Measurements from ENCODE around the gene STXBP5.

The STXBP5 gene

GRCh38 chr6:147384029-147384428 lies 179.8 kb downstream of the STXBP5 start:
- H3K36me3 ChIP-seq (ENCODE audit: control insufficient read depth in 1 of 2, insufficient read depth in 2 of 2, low read length in 2 of 2), result peaks cover 16 to 20% of the 10 kb centered on the region in 2 donors
- no peaks in the 10 kb centered on the region for H3K9me3 ChIP-seq (ENCODE audit: control insufficient read depth in 1 of 2, low read length in 2 of 2)
- H3K27me3 ChIP-seq (ENCODE audit: control insufficient read depth in 1 of 2, insufficient read depth in 2 of 2, low read length in 2 of 2), result no peaks in the 10 kb centered on the region
- no peaks in the 10 kb centered on the region for H3K4me1 ChIP-seq (ENCODE audit: control insufficient read depth in 1 of 2, insufficient read depth in 2 of 2, low read length in 2 of 2)
- no peak overlapping the region for H3K27ac ChIP-seq (ENCODE audit: low read depth, low read length)
- H3K4me3 ChIP-seq (ENCODE audit: low read depth in 1 of 2, low read length in 2 of 2), result no peak overlapping the region
- H3K9ac ChIP-seq (ENCODE audit: low read depth in 1 of 2, low read length in 2 of 2), result no peak overlapping the region

- Histone ChIP-seq H3K9me3 (ENCODE audit: control insufficient read depth in 1 of 2, low read length in 2 of 2) (no peaks in the 10 kb centered on the region), H3K27ac (ENCODE audit: low read depth, low read length) (no peak overlapping the region), H3K27me3 (ENCODE audit: control insufficient read depth in 1 of 2, insufficient read depth in 2 of 2, low read length in 2 of 2) (no peaks in the 10 kb centered on the region), H3K9ac (ENCODE audit: low read depth in 1 of 2, low read length in 2 of 2) (no peak overlapping the region), H3K4me1 (ENCODE audit: control insufficient read depth in 1 of 2, insufficient read depth in 2 of 2, low read length in 2 of 2) (no peaks in the 10 kb centered on the region), H3K4me3 (ENCODE audit: low read depth in 1 of 2, low read length in 2 of 2) (no peak overlapping the region), H3K36me3 (ENCODE audit: control insufficient read depth in 1 of 2, insufficient read depth in 2 of 2, low read length in 2 of 2) (peaks cover 16 to 20% of the 10 kb centered on the region in 2 donors)
Measured at GRCh38 chr6:147384737-147385710, 180.8 kb downstream of the STXBP5 start.

- Histone ChIP-seq H3K4me1 (ENCODE audit: control insufficient read depth in 1 of 2, insufficient read depth in 2 of 2, low read length in 2 of 2) (no peaks in the 10 kb centered on the region), H3K4me3 (ENCODE audit: low read depth in 1 of 2, low read length in 2 of 2) (no peak overlapping the region), H3K27me3 (ENCODE audit: control insufficient read depth in 1 of 2, insufficient read depth in 2 of 2, low read length in 2 of 2) (no peaks in the 10 kb centered on the region), H3K36me3 (ENCODE audit: control insufficient read depth in 1 of 2, insufficient read depth in 2 of 2, low read length in 2 of 2) (peaks cover 4 to 8% of the 10 kb centered on the region in 2 donors), H3K9ac (ENCODE audit: low read depth in 1 of 2, low read length in 2 of 2) (no peak overlapping the region), H3K27ac (ENCODE audit: low read depth, low read length) (no peak overlapping the region), H3K9me3 (ENCODE audit: control insufficient read depth in 1 of 2, low read length in 2 of 2) (no peaks in the 10 kb centered on the region)
Measured at GRCh38 chr6:147389463-147389862, 185.2 kb downstream of the STXBP5 start.

DNA sequence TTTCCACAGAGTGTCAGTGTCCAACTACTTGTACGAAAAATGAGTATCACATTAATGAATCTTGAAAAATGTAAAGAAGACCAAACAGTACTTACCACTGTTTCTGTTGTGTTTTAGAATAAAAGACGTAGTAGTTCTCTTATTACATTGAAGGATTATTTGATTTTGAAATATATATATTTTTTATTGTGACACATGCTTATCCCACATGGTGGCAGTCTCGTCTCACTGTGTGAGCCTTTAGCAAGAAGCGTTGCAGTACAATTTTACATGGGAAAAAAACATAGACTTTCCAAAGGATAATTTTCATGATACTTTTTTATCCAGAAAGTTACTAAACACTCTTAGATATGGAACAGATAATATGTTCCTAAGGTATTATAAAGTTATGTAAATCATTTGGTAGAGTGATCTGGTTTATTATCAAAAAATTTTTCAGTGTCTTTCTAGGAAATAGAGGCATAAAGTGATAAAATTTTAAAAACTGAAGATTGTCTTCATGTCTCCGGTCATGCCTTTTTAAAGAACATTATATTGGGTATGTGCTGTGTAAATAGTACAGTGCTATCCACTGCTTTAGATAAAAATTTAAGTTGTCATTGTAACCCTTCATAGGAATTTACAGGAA lies 186.8 kb downstream of the STXBP5 start:
- Histone ChIP-seq H3K4me3 (ENCODE audit: low read depth in 1 of 2, low read length in 2 of 2) (no peak overlapping the region), H3K9ac (ENCODE audit: low read depth in 1 of 2, low read length in 2 of 2) (no peak overlapping the region)

GRCh38 chr6:147392917-147393625 lies 188.9 kb downstream of the STXBP5 start:
- Histone ChIP-seq H3K9ac (ENCODE audit: low read depth in 1 of 2, low read length in 2 of 2) (no peak overlapping the region), H3K4me3 (ENCODE audit: low read depth in 1 of 2, low read length in 2 of 2) (no peak overlapping the region), H3K27ac (ENCODE audit: low read depth, low read length) (no peak overlapping the region), H3K4me1 (ENCODE audit: control insufficient read depth in 1 of 2, insufficient read depth in 2 of 2, low read length in 2 of 2) (no peaks in the 10 kb centered on the region), H3K9me3 (ENCODE audit: control insufficient read depth in 1 of 2, low read length in 2 of 2) (no peaks in the 10 kb centered on the region), H3K27me3 (ENCODE audit: control insufficient read depth in 1 of 2, insufficient read depth in 2 of 2, low read length in 2 of 2) (no peaks in the 10 kb centered on the region), H3K36me3 (ENCODE audit: control insufficient read depth in 1 of 2, insufficient read depth in 2 of 2, low read length in 2 of 2) (no peaks in the 10 kb centered on the region)

More for the DNA sequence above, 186.8 kb downstream of the STXBP5 start:
- Histone ChIP-seq H3K4me1 (ENCODE audit: control insufficient read depth in 1 of 2, insufficient read depth in 2 of 2, low read length in 2 of 2) (no peaks in the 10 kb centered on the region), H3K27me3 (ENCODE audit: control insufficient read depth in 1 of 2, insufficient read depth in 2 of 2, low read length in 2 of 2) (no peaks in the 10 kb centered on the region), H3K9me3 (ENCODE audit: control insufficient read depth in 1 of 2, low read length in 2 of 2) (no peaks in the 10 kb centered on the region), H3K36me3 (ENCODE audit: control insufficient read depth in 1 of 2, insufficient read depth in 2 of 2, low read length in 2 of 2) (no peaks in the 10 kb centered on the region), H3K27ac (ENCODE audit: low read depth, low read length) (no peak overlapping the region)

DNA sequence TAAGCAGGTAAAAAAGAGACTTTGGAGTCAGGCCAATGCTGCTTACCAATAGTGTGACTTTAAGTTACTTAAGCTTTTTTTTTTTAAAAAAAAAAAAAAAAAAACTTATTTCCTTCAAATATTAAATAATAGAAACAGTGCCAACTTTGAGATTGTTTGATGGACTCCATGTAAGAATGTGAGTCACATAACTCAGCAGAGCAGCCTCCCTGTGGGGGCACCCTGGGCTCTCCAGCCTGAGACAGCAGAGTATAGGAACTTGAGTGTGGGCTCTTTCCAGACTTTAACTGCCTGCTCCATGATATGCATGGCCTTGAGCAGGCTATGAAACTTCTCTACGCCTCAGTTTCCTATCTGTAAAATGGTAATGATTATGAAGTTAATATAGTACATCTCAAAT lies 190.9 kb downstream of the STXBP5 start:
- no peaks in the 10 kb centered on the region for H3K4me1 ChIP-seq (ENCODE audit: control insufficient read depth in 1 of 2, insufficient read depth in 2 of 2, low read length in 2 of 2)
- no peaks in the 10 kb centered on the region for H3K36me3 ChIP-seq (ENCODE audit: control insufficient read depth in 1 of 2, insufficient read depth in 2 of 2, low read length in 2 of 2)
- H3K27me3 ChIP-seq (ENCODE audit: control insufficient read depth in 1 of 2, insufficient read depth in 2 of 2, low read length in 2 of 2), result no peaks in the 10 kb centered on the region
- H3K9me3 ChIP-seq (ENCODE audit: control insufficient read depth in 1 of 2, low read length in 2 of 2), result no peaks in the 10 kb centered on the region
- H3K9ac ChIP-seq (ENCODE audit: low read depth in 1 of 2, low read length in 2 of 2), result no peak overlapping the region
- no peak overlapping the region for H3K27ac ChIP-seq (ENCODE audit: low read depth, low read length)
- no peak overlapping the region for H3K4me3 ChIP-seq (ENCODE audit: low read depth in 1 of 2, low read length in 2 of 2)

GRCh38 chr6:147397306-147397705 lies 193.1 kb downstream of the STXBP5 start:
- Histone ChIP-seq H3K9me3 (ENCODE audit: control insufficient read depth in 1 of 2, low read length in 2 of 2) (peaks cover 0 to 7% of the 10 kb centered on the region in 2 donors), H3K4me1 (ENCODE audit: control insufficient read depth in 1 of 2, insufficient read depth in 2 of 2, low read length in 2 of 2) (no peaks in the 10 kb centered on the region), H3K9ac (ENCODE audit: low read depth in 1 of 2, low read length in 2 of 2) (no peak overlapping the region), H3K4me3 (ENCODE audit: low read depth in 1 of 2, low read length in 2 of 2) (no peak overlapping the region), H3K27ac (ENCODE audit: low read depth, low read length) (no peak overlapping the region), H3K36me3 (ENCODE audit: control insufficient read depth in 1 of 2, insufficient read depth in 2 of 2, low read length in 2 of 2) (no peaks in the 10 kb centered on the region), H3K27me3 (ENCODE audit: control insufficient read depth in 1 of 2, insufficient read depth in 2 of 2, low read length in 2 of 2) (no peaks in the 10 kb centered on the region)

GRCh38 chr6:147400968-147401367 lies 196.8 kb downstream of the STXBP5 start:
- H3K27ac ChIP-seq (ENCODE audit: low read depth, low read length), result no peak overlapping the region
- no peak overlapping the region for H3K9ac ChIP-seq (ENCODE audit: low read depth in 1 of 2, low read length in 2 of 2)
- H3K9me3 ChIP-seq (ENCODE audit: control insufficient read depth in 1 of 2, low read length in 2 of 2), result peaks cover 0 to 7% of the 10 kb centered on the region in 2 donors
- H3K4me1 ChIP-seq (ENCODE audit: control insufficient read depth in 1 of 2, insufficient read depth in 2 of 2, low read length in 2 of 2), result no peaks in the 10 kb centered on the region
- H3K4me3 ChIP-seq (ENCODE audit: low read depth in 1 of 2, low read length in 2 of 2), result no peak overlapping the region
- no peaks in the 10 kb centered on the region for H3K27me3 ChIP-seq (ENCODE audit: control insufficient read depth in 1 of 2, insufficient read depth in 2 of 2, low read length in 2 of 2)
- H3K36me3 ChIP-seq (ENCODE audit: control insufficient read depth in 1 of 2, insufficient read depth in 2 of 2, low read length in 2 of 2), result no peaks in the 10 kb centered on the region

DNA sequence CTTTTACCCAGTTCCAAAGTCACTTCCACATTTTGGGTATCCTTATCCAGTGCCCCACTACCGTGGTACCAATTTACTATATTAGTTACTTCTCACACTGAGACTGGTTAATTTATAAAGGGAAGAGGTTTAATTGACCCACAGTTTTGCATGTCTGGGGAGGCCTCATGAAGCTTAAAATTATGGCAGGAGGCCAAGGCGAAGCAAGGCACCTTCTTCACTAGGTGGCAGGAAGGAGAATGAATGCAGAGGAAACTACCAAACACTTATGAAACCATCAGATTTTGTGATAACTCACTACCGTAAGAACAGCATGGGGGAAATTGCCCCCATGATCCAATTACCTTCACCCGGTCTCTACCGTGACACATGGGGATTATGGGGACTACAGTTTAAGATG lies 197.6 kb downstream of the STXBP5 start:
- no peak overlapping the region for H3K4me3 ChIP-seq (ENCODE audit: low read depth in 1 of 2, low read length in 2 of 2)
- H3K27ac ChIP-seq (ENCODE audit: low read depth, low read length), result no peak overlapping the region
- H3K27me3 ChIP-seq (ENCODE audit: control insufficient read depth in 1 of 2, insufficient read depth in 2 of 2, low read length in 2 of 2), result no peaks in the 10 kb centered on the region
- peaks cover 0 to 7% of the 10 kb centered on the region in 2 donors for H3K9me3 ChIP-seq (ENCODE audit: control insufficient read depth in 1 of 2, low read length in 2 of 2)
- no peak overlapping the region for H3K9ac ChIP-seq (ENCODE audit: low read depth in 1 of 2, low read length in 2 of 2)
- no peaks in the 10 kb centered on the region for H3K4me1 ChIP-seq (ENCODE audit: control insufficient read depth in 1 of 2, insufficient read depth in 2 of 2, low read length in 2 of 2)
- H3K36me3 ChIP-seq (ENCODE audit: control insufficient read depth in 1 of 2, insufficient read depth in 2 of 2, low read length in 2 of 2), result no peaks in the 10 kb centered on the region

DNA sequence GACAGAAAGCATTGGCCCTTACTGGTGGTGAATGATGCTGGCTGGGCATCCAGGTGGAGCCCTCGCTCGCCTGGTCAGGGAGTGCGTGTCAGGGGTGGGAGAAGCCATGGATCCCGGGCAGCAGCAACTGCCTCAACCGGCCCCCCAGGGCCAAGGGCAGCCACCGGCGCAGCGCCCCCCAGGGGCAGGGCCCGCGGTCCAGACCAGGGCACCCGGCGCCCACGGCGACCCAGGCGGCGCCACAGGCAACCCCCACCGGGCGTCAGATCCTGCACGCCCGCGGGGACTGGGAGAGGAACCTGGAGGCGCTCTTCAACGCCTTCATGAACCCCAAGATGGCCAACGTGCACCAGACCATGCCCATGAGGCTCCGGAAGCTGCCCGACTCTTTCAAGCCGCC lies 202.6 kb downstream of the STXBP5 start:
- Histone ChIP-seq H3K27ac (ENCODE audit: low read depth, low read length) (no peak overlapping the region), H3K9me3 (ENCODE audit: control insufficient read depth in 1 of 2, low read length in 2 of 2) (no peaks in the 10 kb centered on the region), H3K36me3 (ENCODE audit: control insufficient read depth in 1 of 2, insufficient read depth in 2 of 2, low read length in 2 of 2) (no peaks in the 10 kb centered on the region), H3K4me1 (ENCODE audit: control insufficient read depth in 1 of 2, insufficient read depth in 2 of 2, low read length in 2 of 2) (no peaks in the 10 kb centered on the region), H3K4me3 (ENCODE audit: low read depth in 1 of 2, low read length in 2 of 2) (no peak overlapping the region), H3K27me3 (ENCODE audit: control insufficient read depth in 1 of 2, insufficient read depth in 2 of 2, low read length in 2 of 2) (no peaks in the 10 kb centered on the region), H3K9ac (ENCODE audit: low read depth in 1 of 2, low read length in 2 of 2) (no peak overlapping the region)

All from duodenal mucosa (tissue), 2 donors.